WERI-Rb-1 (cell line): ENCODE data around the gene BRIP1.
"Not testable (repeated sequence)": the region's sequence is repeated elsewhere in the genome, so short reads cannot be mapped to it uniquely, and the experiment has no call there.

Experiments used
- DNase-seq: peaks from one replicate; pipeline ENCODE4 v3.0.0-alpha.2; 2020
- H3K27ac ChIP-seq: fragments of 250-450 bp; sonication (Bioruptor Pico); 2 replicates; pipeline ENCODE4 v1.5.1; 2020; ENCODE audit warnings: mild to moderate bottlenecking, moderate library complexity
- H3K27me3 ChIP-seq: fragments of 250-450 bp; sonication (Bioruptor Pico); 2 replicates; pipeline ENCODE4 v1.5.1; 2021; ENCODE audit warnings: mild to moderate bottlenecking, low read depth, moderate library complexity; ENCODE audit not compliant: insufficient read depth, severe bottlenecking
- H3K36me3 ChIP-seq: fragments of 250-450 bp; sonication (Bioruptor Pico); 2 replicates; pipeline ENCODE4 v1.5.1; 2020; ENCODE audit warnings: mild to moderate bottlenecking, moderate library complexity
- H3K4me3 ChIP-seq: 2 replicates; pipeline ENCODE4 v1.5.1; 2011; ENCODE audit warnings: low read depth, mild to moderate bottlenecking, control low read depth, low read length
- H3K9me3 ChIP-seq: fragments of 250-450 bp; sonication (Bioruptor Pico); 2 replicates; pipeline ENCODE4 v1.5.1; 2021; ENCODE audit warnings: mild to moderate bottlenecking, moderate library complexity; ENCODE audit not compliant: severe bottlenecking
- TF ChIP-seq, protein P1 (sequence below): IDR thresholded peaks from 2 replicates; pipeline ENCODE4 v1.5.1; 2011; ENCODE audit warnings: low read depth, mild to moderate bottlenecking, control low read depth, inconsistent platforms, low read length

The BRIP1 gene

GRCh38 chr17:61722398-61722797, 140.9 kb downstream of the BRIP1 start:
- TF ChIP-seq, protein P1, sequence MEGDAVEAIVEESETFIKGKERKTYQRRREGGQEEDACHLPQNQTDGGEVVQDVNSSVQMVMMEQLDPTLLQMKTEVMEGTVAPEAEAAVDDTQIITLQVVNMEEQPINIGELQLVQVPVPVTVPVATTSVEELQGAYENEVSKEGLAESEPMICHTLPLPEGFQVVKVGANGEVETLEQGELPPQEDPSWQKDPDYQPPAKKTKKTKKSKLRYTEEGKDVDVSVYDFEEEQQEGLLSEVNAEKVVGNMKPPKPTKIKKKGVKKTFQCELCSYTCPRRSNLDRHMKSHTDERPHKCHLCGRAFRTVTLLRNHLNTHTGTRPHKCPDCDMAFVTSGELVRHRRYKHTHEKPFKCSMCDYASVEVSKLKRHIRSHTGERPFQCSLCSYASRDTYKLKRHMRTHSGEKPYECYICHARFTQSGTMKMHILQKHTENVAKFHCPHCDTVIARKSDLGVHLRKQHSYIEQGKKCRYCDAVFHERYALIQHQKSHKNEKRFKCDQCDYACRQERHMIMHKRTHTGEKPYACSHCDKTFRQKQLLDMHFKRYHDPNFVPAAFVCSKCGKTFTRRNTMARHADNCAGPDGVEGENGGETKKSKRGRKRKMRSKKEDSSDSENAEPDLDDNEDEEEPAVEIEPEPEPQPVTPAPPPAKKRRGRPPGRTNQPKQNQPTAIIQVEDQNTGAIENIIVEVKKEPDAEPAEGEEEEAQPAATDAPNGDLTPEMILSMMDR: no peak
- no peak for DNase-seq
- Histone ChIP-seq H3K27me3 (no peaks in the 10 kb centered on the region), H3K27ac (no peak overlapping the region), H3K4me3 (no peak overlapping the region), H3K36me3 (peaks cover 3% of the 10 kb centered on the region), H3K9me3 (peaks cover 5% of the 10 kb centered on the region)

DNA sequence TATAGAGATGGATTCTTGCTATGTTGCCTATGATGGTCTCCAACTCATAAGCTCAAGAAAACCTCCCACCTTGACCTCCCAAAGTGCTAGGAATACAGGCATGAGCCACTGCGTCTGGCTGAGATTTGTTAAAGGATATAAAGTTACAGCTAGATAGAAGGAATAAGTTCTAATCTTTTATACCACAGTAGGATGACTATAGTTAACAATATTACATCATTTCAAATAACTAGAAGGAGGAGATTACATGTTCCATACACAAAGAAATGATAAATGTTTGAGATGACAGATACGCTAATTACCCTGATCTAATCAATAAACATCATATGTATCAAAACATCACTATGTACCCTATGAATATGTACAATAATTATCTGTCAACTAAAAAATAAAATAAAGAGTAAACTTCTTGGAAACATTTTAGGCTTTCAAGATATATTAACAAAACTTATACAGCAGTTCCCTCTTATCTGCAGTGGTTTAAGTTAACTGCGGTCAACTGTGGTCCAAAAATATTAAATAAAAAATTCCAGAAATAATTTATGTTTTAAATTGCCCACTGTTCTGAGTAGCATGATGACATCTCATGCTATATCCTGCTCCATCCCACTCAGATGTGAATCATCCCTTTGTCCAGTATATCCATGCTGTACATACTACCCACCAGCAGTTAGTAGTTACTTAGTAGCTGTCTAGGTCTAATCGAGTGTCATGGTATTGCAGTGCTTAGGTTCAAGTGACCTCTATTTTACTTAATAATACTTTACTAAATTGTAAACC, 143.1 kb downstream of the BRIP1 start:
- TF ChIP-seq, protein P1: no peak
- peaks cover 16% of the 10 kb centered on the region for H3K36me3 ChIP-seq
- peaks cover 16% of the 10 kb centered on the region for H3K9me3 ChIP-seq
- no peaks in the 10 kb centered on the region for H3K27me3 ChIP-seq
- no peak overlapping the region for H3K27ac ChIP-seq
- DNase-seq: no peak
- no peak overlapping the region for H3K4me3 ChIP-seq

DNA sequence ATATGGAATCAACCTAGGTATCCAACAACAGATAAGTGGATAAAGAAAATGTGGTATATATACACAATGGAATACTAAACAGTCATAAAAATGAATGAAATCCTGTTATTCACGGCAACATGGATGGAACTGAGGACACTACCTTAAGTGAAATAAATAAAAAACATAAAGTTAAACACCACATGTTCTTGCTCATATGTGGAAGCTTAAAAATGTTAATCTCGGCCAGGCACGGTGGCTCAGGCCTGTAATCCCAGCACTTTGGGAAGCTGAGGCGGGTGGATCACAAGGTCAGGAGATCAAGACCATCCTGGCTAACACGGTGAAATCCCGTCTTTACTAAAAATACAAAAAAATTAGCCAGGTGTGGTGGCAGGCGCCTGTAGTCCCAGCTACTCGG, 144.1 kb downstream of the BRIP1 start:
- not testable (repeated sequence) for H3K27ac ChIP-seq, H3K4me3 ChIP-seq, H3K27me3 ChIP-seq, DNase-seq
- Histone ChIP-seq H3K9me3 (peaks cover 16% of the 10 kb centered on the region), H3K36me3 (peaks cover 24% of the 10 kb centered on the region)

DNA sequence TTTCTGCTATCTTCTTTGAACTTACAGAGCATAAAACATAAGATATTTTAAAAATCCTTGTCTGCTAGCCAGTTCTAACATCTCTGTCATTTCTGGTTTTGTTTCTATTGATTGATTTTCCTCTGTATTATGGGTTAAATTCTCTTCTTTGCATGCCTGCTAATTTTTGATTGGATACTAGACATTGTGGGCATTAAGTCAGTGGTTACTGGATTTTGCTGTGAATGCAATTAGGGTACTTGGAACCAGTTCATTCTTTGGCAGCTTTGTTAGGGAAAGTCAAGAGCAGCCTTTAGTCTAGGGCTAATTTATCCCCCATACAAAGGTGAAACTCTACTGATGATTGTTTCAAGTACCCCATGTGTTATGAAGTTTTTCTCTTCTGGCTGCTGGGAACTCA, 145.3 kb downstream of the BRIP1 start:
- Histone ChIP-seq H3K27me3 (no peaks in the 10 kb centered on the region), H3K36me3 (peaks cover 31% of the 10 kb centered on the region), H3K27ac (no peak overlapping the region), H3K9me3 (peaks cover 16% of the 10 kb centered on the region), H3K4me3 (no peak overlapping the region)
- no peak for DNase-seq
- TF ChIP-seq, protein P1: no peak

DNA sequence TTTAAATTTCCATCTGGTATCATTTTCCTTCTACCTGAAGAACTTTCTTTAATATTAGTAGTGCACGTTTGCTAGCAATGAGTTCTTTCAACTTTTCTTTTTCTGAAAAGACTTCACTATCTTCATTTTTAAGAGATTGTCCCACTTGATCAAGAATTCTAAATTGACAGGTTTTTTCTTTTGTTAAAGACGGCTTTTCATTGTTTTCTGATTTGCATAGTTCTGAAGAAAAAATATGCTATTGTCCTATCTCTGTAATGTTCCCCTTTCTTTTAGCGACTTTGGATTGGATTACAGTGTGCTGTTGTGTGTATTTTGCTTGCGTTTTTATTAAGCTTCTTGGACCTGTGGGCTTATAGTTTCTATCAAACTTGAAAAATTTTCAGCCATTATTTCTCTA, 146.0 kb downstream of the BRIP1 start:
- H3K27me3 ChIP-seq: no peaks in the 10 kb centered on the region
- no peak for DNase-seq
- TF ChIP-seq, protein P1: no peak
- H3K4me3 ChIP-seq: no peak overlapping the region
- H3K36me3 ChIP-seq: peaks cover 38% of the 10 kb centered on the region
- peaks cover 16% of the 10 kb centered on the region for H3K9me3 ChIP-seq
- no peak overlapping the region for H3K27ac ChIP-seq

- no peak for DNase-seq
- H3K27ac ChIP-seq: no peak overlapping the region
- peaks cover 16% of the 10 kb centered on the region for H3K9me3 ChIP-seq
- no peaks in the 10 kb centered on the region for H3K27me3 ChIP-seq
- H3K4me3 ChIP-seq: no peak overlapping the region
- H3K36me3 ChIP-seq: peaks cover 43% of the 10 kb centered on the region
- TF ChIP-seq, protein P1: no peak
Measured at GRCh38 chr17:61716225-61716829, 147.0 kb downstream of the BRIP1 start.
